HG02571 (cell line): ENCODE measurements around the gene GRHL1.
"Not testable (repeated sequence)": the region's sequence is repeated elsewhere in the genome, so short reads cannot be mapped to it uniquely, and the experiment has no call there.

Experiments used
- ATAC-seq: cut with Tn5 transposase; IDR thresholded peaks from one replicate; pipeline ENCODE4 v1.9.1; 2021; ENCODE audit warnings: mild to moderate bottlenecking, moderate library complexity; ENCODE audit not compliant: unreplicated experiment

GRHL1 gene, protein sequence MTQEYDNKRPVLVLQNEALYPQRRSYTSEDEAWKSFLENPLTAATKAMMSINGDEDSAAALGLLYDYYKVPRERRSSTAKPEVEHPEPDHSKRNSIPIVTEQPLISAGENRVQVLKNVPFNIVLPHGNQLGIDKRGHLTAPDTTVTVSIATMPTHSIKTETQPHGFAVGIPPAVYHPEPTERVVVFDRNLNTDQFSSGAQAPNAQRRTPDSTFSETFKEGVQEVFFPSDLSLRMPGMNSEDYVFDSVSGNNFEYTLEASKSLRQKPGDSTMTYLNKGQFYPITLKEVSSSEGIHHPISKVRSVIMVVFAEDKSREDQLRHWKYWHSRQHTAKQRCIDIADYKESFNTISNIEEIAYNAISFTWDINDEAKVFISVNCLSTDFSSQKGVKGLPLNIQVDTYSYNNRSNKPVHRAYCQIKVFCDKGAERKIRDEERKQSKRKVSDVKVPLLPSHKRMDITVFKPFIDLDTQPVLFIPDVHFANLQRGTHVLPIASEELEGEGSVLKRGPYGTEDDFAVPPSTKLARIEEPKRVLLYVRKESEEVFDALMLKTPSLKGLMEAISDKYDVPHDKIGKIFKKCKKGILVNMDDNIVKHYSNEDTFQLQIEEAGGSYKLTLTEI

DNA sequence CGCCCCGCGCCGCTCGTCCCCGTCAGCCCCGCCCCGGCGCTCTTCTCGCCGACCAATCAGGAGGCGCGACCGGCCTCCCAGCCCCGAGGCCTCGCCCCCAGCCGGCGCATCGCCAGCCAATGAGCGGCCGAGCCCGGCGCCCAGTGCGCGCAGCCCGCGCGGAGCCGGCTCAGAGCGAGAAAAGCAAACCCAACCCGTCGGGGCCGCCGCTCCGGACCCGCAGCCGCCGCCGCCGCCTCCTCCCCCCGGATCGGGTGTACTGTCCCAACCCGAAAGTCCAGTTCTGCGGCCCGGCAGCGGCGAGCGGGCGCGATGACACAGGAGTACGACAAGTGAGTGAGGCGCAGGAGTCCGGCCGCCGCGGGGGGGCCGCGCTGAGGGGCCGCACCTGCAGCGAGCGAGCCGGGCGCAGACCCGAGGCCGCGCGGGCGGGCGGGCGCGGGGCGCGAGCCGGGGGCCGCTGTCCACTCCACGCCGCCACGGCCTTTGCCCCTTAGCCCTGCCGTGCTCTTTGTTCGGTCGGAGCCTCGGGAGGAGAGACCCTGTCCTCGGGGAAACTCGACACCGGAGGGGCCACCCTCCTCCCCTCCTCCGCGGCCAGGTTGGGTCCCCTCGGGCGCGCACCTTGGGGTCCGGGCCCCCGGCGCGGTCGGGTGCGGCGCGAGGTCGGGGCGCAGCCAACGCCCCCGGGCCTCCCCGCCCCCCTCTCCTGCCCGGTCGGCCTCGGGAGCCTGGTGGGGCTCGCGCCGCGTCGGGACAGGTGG lies at the start of gene GRHL1:
Gene GRHL1 (plus strand): TSS at position 172 of the 764 bp plus-strand sequence. CDS start 141 bp downstream, at position 313.
- peak; percentile 90 for ATAC-seq

DNA sequence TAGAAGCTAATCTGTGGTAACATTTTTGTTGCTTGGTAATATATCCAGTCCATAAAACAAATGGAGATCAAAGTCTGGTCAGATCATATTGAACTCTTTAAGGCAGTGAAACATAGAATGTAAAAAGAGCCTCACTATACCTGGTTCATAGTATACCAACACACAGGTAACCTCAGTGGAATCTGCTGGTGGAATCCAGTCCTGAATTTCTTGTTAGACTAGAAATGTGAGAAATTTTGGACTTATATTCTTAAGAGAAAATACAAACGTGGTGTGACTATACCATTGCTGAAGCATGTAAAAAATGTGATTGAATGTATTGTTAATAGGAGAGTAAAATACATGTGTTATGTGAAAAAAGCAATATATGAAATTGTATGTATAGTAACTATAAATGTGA lies 46.1 kb upstream of the GRHL1 start:
- no peak for ATAC-seq

DNA sequence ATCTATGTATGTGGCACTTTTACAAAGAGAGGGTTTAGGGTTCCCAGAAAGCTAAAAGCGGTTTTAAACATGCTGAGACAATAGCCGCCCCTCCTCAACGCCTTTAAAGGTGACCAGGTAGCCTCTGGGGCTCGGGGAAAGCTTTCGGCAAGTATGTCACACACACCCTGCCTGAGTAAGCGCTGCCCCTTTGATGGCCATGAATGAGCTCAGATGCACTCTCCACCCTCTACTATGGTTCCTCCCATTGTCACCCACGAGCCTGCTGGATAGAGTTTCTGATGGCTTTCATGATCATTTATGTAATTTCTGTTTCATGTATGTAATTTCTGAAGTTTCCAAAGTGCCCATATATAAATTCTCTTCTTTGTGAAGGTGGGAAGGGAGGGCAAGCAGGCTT lies 44.1 kb upstream of the GRHL1 start:
- ATAC-seq = no peak

DNA sequence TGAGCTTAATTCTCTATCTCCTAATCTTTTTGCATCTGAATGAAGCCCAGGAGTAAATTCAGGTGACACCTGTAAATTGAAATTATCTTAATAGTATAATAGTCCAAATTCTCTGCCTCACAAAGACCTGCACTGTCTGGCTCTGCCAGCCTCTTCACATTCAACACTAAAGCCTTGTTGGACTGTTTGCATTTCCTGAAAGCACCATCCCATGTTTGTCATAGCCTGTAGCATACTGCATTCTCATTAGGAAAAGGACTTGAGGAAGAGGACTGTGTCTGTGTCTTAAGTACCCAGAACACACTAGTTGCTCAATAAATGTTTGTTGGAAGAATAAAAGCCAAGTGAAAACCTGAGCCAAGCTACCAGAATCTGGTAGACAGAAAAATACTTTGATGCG lies 42.9 kb upstream of the GRHL1 start:
- ATAC-seq = no peak

DNA sequence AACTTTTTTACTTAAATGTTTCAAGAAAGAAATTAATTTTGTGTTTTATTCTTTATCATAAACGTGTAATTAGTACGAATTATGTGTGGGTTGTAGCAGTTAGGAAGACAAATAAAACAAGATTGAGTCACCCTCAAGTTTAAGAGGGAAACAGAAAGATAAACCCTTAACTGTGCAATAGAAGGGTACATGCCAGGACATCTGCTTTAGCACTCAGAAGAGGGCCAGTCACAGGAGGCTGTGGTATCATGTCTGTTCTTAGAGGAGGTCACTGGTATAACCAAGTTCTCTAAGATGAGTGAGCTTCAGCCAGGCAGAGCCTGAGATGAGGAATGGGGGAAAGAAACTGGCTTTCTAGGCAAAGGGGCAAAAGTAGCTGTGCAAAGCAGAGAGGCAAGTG lies 42.4 kb upstream of the GRHL1 start:
- no peak for ATAC-seq

DNA sequence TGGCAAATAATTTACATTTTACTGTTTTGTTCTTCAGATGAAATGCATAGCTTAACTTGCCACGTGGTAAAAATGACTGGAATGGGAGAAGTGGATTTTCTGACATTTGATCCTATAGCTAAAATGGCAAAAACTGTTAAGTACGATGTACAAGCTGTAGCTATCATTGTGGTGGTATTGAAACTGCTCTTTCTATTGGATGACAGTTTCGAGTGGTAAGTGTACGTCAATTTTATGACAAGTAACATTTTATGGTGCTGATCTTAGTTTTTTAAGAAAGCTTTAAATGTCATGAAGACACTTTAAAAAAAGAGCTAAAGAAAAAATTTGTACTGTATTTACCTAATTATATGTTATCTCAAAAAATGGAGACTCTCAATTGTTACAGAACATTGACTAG lies 40.8 kb upstream of the GRHL1 start:
- no peak for ATAC-seq

DNA sequence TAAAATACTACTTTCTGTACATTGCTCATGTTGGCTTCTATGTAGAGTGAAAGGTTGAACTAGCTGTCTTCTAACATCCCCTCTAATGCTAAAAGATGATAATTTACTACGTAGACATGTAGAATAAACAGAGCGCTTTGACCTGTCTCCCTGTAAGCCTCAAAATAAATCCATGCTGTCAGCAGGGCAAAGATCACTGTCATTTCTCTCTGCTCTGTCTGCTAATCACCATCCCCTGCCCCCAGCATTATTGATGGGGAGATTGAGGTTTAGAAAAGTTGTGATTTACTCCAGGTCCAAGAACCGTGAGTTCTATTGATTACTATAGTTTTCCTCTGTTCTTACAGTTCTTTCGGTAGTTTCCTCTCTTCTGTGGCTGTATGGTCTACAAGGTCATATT lies 39.0 kb upstream of the GRHL1 start:
- ATAC-seq = no peak

DNA sequence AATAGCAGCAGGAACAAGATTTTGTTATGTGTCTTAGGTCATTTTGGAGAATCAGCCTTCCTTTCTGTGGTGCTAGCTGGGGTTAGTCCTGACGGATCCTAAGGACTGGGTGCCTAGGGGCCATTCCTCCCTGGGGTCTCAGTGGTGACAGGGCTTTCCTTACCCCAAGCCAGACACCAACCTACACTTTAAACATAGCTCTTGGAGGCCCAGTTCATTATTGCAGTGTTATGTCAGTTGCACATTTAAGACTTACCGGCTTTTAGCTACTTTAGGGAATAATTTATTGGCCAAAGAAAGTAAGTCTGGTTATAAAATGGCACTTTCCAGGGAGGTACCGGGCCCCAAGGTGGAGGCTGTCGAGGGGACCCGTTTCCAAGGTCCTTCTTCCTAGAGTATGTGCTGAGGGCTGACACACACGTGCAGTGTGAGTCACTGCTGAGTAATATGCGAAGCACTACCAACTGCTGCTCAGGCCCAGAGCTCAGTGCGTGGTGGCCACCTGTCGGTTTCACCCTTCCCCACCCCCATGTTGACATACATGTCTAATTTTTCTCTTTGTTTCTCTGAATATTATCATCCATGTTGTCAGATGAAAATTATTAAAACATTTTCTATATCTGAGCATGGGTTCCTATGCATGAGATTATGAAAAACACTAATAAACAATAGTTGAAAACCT lies 37.0 kb upstream of the GRHL1 start:
- ATAC-seq = peak; percentile 99

DNA sequence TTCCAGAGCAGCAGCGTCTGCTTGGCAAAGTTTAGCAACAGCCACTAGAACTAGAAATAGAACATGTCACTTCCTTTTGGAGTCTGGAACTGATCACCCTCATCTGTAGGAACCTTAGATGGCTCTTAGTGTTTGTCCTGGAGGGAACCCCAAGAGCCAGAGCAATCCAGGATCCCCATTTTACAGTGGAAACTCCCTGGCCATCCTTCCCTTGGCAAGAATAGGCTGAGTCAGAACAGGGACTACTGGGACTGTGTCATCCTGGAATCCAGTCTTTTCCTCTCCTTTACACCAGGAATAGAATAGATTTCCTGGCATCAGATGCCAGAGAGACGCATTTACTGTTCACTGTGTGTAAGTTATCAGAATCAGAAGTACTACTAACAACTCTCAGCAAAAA lies 33.2 kb upstream of the GRHL1 start:
- ATAC-seq = no peak

DNA sequence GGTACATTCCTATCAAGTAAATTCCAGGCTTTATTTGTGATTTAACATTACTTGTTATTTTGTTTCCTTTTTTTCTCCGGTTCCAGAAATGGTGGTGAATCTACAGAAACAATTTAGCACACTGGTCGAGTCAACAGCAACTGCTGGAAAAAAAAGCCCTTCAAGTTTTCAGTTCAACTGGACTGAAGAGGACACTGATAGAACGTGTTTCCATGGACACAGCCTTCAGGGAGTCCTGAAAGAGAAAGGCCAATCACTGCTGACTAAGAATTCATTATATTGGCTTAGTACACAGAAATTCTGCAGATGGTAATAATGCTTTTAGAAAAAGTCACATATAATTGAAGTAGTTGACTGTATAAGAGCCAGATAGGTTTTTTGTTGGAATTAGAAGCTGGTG lies 32.0 kb upstream of the GRHL1 start:
- no peak for ATAC-seq

DNA sequence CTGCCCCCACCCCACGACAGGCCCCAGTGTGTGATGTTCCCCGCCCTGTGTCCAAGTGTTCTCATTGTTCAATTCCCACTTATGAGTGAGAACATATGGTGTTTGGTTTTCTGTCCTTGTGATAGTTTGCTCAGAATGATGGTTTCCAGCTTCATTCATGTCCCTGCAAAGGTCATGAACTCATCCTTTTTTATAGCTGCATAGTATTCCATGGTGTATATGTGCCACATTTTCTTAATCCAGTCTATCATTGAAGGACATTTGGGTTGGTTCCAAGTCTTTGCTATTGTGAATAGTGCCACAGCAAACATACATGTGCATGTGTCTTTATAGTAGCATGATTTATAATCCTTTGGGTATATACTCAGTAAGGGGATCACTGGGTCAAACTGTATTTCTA lies 24.5 kb upstream of the GRHL1 start:
- ATAC-seq = not testable (repeated sequence)

DNA sequence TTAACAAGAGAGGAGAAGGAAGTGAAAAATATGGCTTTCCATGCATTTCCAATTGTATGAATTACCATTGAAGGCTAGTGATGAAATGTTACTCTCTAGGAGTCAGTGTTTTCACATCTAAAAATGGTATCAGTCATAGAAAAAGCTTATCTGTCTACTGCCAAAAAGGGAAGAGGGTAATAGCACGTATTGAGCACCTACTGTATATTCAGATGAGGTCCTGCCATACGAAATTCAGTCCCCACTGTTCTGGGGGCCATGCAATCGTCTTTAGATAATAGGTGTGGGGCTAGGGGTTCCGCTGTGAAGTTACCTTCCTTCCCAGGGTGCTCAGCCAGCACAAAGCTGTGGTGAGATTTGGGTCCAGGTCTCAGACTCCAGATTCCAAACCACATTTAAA lies 14.2 kb upstream of the GRHL1 start:
- ATAC-seq = no peak

DNA sequence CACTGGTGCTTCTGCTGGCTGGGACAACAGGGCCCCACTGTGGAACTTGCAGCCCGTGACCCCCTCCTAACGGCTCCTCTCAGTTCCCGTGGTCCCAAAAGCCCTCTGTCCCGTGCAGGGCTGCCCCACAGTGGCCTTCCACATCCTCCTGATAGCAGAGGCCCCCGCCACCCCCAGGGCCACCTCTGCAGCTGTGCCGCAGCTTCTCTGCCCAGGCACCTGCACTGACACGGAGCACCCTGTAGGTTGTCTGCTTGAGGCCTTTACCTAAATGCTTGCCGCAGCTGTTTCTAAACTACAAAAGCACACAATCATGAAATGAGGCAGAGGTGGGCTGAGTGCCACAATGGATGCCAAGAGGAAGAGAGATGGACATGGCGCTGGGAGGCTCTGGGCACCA lies 13.5 kb upstream of the GRHL1 start:
- ATAC-seq = no peak

DNA sequence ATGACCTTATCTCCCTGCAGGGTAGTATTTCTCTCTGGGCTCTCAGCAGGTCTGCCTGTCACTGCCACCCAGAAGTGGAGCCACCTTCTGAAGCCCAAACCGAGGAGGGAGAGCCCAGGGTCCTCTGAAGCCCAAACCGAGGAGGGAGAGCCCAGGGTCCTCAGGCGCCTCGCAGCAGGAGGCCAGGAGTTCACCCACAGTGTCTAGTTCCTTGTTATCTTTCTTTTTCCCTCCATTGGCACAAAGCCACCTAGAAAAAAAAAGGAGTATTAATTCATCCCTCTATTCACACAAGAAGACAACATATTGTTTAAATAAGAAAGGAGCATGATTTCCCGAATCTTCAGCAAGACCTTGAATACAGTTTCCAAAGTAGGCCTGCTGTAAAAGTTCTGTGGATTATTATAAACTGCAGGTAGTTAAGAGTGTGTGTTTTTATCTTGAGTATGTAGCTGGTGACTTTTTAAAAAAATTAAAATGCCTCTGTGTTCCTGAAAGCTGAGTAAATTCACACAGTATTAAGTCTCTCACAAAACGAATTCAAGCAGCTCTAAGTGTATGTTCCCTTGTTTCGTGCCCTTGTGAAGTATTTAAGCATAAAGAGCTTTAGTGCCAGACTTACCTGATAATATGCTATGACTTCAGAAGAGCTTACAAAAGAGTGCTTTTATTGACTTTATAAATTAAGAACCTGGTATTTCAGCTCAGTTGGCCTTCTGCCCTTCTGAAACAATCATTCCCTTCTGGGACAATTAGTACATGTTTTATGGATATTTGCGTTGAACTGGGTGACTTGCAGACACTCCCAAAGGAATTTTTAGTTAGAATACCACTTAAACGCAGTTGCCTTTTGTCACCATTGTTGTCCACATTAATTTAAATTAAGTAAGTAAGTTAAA lies 11.7 kb upstream of the GRHL1 start:
- ATAC-seq = no peak

DNA sequence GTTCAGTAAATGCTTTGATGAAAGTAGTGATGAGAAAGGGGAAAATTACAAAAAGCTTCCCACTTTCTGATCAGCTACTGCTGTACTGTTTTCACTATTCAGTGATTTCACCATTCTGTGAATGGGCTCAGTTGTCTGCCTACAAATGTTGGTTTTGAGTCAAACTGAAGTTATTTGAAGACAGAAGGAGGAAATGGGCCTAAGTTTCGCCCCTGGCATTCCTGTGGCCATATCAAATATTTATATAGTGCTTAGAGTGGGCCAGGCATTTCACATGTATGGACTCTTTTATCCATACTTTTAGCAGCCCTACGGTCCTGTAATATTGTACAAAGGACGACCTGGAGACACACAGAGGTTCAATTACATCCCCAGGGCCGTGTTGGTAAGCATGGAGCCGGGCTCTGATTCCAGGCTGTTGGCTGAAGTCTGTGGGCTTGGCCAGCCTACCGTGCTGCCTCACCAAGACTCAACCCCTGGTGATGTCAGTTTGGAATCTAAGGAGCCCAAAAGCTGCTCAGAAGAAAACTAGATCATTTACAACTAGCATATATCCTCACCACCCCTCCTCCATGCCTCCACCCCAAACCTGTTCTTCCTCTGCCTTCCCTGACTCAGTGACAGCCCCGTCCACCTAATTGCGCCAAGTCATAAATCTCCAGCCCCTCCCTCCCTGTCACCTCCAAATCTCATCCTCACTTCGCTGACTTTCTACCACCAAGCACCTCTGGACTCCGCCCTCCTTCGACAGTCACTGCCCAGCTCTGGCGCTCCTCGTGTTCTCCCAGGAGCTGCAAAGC lies 10.1 kb upstream of the GRHL1 start:
- ATAC-seq = no peak

DNA sequence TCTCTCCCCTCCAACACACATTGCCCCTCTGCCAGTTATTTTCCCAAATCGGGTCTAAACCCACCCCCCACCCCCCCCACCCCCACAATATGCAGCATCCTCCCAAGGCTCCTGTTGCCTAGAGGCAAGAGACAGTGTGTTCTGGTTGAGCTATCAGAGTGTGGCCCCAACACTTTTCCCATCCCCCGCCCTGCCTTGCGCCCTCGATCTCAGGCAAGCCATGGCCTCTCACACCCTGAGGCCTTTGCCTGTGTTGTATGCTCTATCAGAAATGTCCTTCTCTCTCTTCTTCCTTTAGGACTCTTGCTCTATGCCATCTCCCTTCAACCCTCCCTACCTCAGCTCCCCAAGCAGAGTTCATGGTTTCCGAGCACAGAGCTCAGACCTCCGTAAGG lies 9.5 kb upstream of the GRHL1 start:
- no peak for ATAC-seq

DNA sequence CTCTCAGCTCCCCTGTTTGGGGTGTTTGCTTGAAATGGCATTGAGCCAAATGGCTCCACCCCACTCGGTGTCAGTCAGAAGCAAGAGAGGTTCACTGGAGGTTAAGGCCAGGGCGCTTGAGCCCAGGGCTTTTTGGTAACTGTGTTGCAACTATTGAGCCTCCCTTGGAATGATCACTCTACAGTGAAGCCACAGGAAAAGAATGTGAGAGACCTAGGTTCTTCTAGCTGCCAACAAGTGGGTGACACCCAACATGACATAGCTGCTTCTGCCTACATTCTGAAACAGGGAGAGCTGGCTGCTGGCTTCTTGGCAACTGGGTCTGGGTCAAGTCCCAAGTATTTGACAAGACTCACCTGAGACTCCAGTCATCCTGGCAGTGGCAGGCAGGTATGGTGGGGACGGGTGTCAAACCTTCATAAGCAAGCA lies 7.1 kb upstream of the GRHL1 start:
- no peak for ATAC-seq

DNA sequence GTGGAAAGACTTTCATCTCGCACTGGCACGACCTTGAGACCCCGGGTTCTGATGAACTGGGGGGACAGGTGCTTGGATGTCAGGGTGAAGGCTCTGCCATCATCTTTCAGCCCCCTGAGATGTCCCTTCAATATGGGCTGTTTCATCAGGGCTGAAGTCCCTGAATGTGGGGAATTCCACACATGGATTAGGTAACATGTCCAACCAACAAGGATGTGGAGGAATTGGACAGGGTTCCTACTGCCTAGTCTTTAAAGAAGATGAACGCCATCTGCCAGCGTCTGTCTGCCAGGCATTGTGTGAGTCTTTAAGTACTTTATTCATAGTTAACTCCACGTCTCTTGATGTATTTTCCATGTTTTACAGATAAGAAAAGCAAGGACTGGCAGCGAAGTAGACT lies 5.9 kb upstream of the GRHL1 start:
- ATAC-seq = no peak

DNA sequence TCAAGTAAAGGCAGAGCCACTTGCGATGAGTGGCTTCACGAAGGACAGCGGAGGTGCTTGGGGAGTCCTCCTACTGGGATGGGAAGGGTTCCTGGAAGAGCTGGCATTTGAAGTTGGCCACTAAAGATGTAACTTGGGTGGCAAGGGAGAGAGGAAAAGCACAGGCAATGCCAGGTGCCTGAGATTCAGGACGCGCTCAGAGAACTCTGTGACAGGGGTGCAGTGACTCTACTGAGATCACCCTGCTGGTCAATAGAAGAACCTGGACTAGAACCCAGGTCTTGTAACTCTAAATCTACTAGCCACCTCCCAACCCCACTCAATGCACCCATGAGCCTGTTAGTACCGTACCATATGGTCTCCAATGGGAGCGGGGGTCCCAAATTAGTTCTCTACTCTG lies 5.4 kb upstream of the GRHL1 start:
- no peak for ATAC-seq

DNA sequence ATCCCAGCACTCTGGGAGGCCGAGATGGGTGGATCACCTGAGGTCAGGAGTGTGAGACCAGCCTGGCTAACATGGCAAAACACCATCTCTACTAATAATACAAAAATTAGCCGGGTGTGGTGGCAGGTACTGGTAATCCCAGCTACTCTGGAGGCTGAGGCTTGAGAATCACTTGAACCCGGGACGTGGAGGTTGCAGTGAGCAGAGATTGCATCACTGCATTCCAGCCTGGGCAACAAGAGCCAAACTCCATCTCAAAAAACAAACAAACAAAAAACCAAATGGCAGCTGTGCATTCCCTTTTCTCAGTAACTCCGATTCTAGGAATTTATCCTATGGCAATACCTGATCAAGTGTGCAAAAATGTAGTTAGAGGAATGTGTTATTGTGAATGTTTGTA lies 4.7 kb upstream of the GRHL1 start:
- no peak for ATAC-seq
